GM21360 (cell line): ENCODE measurements around the gene KRTAP10-7.
"Not testable (repeated sequence)": the region's sequence is repeated elsewhere in the genome, so short reads cannot be mapped to it uniquely, and the experiment has no call there.

Experiments used
- ATAC-seq: cut with Tn5 transposase; IDR thresholded peaks from one replicate; pipeline ENCODE4 v1.9.1; 2021; ENCODE audit warnings: mild to moderate bottlenecking, moderate library complexity; ENCODE audit not compliant: unreplicated experiment

KRTAP10-7 gene

DNA sequence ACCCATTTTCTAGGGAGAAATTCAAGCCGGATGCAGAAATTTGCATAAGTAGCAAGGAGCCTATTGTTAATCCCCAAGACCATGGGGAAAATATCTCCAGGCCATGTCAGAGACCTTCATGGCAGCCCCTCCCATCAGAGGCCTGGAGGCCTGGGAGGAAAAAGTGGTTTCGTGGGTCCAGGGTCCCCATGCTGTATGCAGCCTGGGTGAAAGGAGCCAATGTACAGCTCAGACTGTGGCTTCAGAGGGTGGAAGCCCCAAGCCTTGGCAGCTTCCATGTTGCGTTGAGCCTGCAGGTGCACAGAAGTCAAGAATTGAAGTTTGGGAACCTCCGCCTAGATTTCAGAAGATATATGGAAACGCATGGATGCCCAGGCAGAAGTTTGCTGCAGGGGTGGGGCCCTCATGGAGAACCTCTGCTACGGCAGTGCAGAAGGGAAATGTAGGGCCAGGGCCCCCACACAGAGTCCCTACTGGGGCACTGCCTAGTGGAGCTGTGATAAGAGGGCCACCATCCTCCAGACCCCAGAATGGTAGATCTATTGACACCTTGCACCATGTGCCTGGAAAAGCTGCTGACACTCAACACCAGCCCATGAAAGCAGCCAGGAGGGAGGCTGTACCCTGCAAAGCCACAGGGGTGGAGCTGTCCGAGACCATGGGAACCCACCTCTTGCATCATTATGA lies 9.9 kb downstream of the KRTAP10-7 start:
- ATAC-seq = not testable (repeated sequence)

DNA sequence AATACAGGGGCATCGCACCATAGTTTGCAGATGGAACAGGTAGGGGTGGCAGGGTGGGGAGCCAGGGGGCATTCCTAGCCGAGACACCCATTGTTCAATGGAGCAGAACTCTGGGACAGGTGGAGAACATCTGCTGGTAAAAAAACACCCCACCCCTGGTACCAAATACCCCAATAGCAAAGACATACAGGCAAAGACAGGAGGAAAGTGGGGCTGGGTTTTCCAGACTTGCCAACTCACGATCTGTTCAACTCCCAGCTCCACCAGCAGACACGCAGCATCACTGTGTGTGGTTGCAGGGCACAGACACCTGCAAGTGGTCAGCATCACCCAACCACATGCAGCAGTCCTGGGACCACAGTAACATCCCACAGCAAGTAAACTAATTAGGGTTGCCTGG lies 11.2 kb downstream of the KRTAP10-7 start:
- no peak for ATAC-seq

DNA sequence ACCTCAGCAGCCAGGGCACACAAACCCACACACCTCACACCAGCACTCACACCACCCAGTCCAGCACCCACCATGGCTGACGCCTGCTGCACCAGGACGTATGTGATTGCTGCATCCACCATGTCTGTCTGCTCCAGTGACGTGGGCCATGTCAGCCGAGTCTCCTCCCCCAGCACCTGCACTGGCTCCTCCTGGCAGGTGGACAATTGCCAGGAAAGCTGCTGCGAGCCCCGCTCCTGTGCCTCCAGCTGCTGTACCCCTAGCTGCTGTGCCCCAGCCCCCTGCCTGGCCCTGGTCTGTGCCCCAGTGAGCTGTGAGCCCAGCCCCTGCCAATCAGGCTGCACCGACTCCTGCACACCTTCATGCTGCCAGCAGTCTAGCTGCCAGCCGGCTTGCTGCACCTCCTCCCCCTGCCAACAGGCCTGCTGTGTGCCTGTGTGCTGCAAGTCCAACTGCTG lies 11.7 kb downstream of the KRTAP10-7 start, which contains the start of gene KRTAP10-8:
TSS of gene KRTAP10-8 (plus strand) at position 51 of the 458 bp plus-strand sequence. CDS start at position 73, 22 bp downstream.
- no peak for ATAC-seq

DNA sequence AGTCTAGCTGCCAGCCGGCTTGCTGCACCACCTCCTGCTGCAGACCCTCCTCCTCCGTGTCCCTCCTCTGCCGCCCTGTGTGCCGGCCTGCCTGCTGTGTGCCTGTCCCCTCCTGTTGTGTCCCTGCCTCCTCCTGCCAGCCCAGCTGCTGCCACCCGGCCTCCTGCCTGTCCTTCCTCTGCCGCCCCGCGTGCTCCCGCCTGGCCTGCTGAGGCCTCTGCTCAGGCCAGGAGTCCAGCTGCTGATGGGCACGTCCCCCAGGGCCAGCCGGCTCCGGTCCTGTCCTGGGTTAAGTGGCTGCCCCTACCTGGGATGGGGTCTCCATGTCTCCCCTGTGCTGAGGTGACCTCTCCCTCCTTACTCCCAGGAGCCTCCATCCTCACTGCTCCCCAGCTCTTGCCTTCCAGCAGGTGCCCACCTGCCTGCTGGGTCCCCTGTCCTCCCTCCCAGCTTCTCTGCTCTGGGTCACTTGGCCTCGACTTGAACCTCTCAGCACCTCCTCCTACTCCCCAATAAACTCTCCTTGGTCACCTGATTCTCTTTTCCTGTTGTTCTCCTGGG lies 12.4 kb downstream of the KRTAP10-7 start:
- no peak for ATAC-seq

DNA sequence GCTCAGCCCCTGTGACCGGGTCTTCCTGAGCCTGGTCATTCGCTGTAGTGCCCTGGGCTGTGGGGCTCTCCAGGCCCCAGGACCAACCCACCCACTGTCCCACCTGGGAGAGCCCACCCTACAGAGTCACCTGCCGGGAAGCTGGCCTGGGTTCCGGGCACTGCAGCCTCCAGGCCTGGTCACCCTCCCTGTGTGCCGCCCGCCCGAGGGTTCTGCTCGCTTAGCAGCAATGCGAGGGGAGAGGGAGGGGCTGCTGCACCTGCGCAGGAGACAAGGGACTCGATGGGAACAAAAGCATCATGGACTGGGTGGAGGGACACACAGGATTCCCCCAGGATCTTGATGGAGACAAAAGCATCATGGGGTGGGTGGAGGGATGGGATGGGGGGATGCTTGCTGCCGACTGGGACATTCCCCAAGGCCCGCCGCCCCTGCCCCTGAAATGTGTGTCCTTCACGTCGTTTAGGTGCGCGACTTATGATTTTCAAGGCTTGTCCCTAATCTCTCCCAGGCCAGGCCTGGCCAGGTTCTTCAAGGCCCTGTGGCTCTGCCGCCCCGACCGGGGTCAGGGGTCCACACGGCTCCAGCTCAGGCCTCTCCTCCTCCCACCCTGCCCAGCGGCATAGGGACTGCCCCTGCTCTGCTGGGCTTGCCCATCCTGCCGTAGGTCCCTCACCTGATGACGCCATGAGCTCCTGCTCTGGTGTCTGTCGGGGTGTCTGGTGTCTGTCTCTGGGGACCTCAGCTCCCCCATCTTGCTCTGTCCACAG lies 13.2 kb downstream of the KRTAP10-7 start:
- ATAC-seq = no peak

DNA sequence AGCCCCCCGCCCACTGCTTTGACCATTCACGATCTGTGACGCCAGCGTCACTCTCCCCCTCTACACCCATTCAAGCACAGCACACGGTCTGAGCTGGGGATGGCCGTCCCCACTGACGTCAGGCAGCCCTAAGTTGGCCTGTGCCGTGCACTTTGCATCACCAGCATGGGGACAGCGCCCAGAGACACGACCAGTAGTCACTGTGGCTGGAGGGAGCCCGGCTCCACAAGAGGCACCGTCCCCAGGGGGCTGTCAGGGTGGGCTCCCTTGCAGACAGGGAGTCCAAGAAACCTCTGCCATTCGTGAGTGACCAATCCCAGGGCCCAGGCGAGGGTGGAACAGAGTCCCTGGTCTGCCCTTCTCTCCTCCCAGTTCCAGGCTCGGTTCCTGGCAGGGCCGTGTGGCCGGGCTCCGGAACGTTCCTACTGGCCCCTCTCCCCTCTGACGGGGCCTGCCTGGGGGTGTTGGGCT lies 13.8 kb downstream of the KRTAP10-7 start:
- ATAC-seq = no peak

- ATAC-seq = no peak
These were observed 14.6 kb downstream of the KRTAP10-7 start for GRCh38 chr21:44614961-44615391.

- ATAC-seq = no peak
These were observed 15.1 kb downstream of the KRTAP10-7 start for GRCh38 chr21:44615466-44615865.

GRCh38 chr21:44615911-44616590 lies 15.7 kb downstream of the KRTAP10-7 start:
- no peak for ATAC-seq

DNA sequence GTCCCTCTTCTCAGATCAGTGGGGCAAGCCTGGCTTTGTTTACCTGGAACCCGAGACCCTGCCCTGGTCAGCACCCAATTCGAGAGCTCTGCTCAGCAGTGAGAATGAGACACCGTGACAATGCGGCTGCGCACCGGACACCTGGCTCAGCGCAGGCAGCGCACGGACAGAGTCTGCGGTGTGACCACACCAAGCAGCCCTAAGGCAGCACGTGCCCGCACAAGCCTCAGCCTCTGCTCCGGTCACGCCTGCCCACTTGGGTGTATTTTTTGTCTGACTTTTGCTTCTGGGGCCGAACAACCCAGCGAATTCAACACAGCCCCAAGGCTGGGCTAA lies 16.2 kb downstream of the KRTAP10-7 start:
- ATAC-seq = no peak

- no peak for ATAC-seq
These were observed 16.7 kb downstream of the KRTAP10-7 start for GRCh38 chr21:44617071-44617501.

DNA sequence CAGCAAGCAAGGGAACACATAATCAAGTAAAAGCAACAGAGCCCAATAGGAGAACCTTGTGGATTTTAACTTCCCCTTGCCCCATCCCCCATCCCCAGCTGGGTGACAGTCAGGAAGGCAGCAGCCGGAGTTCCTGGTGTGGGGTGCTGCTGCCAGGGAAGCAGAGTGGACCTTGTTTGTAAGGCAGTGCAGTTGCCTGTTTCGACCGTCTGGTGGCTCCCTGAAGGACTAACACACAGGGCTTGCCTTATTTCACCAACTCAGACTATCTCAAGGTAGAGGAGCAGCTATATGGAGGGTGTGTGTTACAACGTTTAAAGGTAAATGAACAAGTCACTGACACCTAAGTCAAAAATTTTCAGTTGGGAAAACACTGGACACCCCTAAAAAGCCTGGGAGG lies 18.1 kb downstream of the KRTAP10-7 start:
- no peak for ATAC-seq

DNA sequence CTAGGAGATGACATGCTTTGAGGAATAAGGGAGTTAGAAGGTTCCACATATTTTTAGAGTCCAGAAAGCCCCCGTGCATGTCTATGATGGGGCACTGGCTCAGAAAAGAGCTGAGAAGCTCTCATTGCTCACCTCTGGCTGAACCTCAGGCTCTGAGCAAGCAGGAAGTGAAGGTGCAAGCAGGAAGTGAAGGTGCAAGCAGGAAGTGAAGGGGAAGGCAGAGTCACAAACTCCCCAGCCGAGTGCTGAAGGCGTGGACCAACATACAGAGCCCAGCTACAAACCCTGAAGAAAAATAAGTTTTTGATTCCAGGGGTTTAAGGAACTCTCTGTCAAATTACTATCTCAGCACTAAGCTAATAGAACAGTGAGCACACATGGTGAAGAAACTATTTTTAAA lies 18.5 kb downstream of the KRTAP10-7 start:
- ATAC-seq = no peak

DNA sequence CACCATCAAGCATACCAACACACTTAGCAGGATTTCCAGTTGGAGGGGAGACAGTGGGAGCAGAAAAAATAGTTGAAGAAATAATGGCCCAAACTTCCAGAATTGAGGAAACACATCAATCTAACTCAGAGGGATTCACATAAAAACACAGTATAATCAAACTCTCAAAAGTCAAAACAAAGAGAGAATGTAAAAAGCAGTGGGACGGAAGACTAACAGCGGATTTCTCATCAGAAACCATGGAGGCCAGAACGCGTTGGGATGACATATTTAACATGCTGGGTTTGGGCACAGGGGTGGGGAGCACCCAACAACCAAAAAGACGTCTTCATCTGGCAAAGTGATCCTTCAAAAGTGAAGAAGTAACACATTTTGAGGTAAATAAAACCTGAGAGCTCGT lies 19.5 kb downstream of the KRTAP10-7 start:
- no peak for ATAC-seq

- no peak for ATAC-seq
These were observed 23.2 kb downstream of the KRTAP10-7 start for GRCh38 chr21:44623575-44623974.

GRCh38 chr21:44625756-44626155 lies 25.4 kb downstream of the KRTAP10-7 start:
- no peak for ATAC-seq

- no peak for ATAC-seq
These were observed 25.9 kb downstream of the KRTAP10-7 start for GRCh38 chr21:44626262-44626661.

GRCh38 chr21:44626673-44627143 lies 26.3 kb downstream of the KRTAP10-7 start, which contains the start of gene KRTAP10-9:
KRTAP10-9 (plus strand) TSS chr21:44627093; CDS start chr21:44627172, 79 bp downstream.
- no peak for ATAC-seq

GRCh38 chr21:44627181-44627822 lies 26.9 kb downstream of the KRTAP10-7 start:
- not testable (repeated sequence) for ATAC-seq

DNA sequence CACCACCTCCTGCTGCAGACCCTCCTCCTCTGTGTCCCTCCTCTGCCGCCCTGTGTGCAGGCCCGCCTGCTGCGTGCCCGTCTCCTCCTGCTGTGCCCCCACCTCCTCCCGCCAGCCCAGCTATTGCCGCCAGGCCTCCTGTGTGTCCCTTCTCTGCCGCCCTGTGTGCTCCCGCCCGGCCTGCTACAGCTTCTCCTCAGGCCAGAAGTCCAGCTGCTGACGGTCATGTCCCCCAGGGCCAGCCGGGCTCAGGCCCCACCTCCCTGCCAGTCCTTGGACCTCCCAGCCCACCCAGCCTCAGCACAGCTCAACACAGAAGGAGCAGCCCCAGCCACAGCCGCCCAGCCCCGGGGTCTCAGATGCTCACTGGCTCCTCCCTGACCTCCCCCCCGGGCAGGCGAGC lies 27.4 kb downstream of the KRTAP10-7 start:
- not testable (repeated sequence) for ATAC-seq
